SK-N-SH (cell line): Measurements from ENCODE around the gene CST9L. TPM values are rescaled to one million over a fixed set of nuclear protein-coding genes. Genes with fewer than 3 reads are reported as not detected.

Experiments
- CTCF ChIA-PET: fragments of 300-600, 350-600 bp; formaldehyde crosslinking; extraction: SDS; loops from one replicate; lab custom pipeline; 2021; lab: Yijun Ruan, JAX
- POLR2A ChIA-PET: fragments of 350-600 bp; sonication (Branson Sonifier 250); formaldehyde crosslinking; extraction: SDS; loops from one replicate; lab custom pipeline; 2020; ENCODE audit warnings: antibody characterized with exemption, inconsistent platforms; lab: Yijun Ruan, JAX
- DNase-seq: peaks from one replicate; pipeline ENCODE4 v3.0.0; 2012
- H2AFZ ChIP-seq: fragments of 200-600 bp; sonication (generic); 2 replicates; pipeline ENCODE4 v1.8.1; 2016; ENCODE audit warnings: antibody characterized with exemption, mild to moderate bottlenecking, low read depth
- H3F3A ChIP-seq: fragments of 200-600 bp; sonication (generic); replicated peaks from 2 replicates; pipeline ENCODE3; 2016; ENCODE audit warnings: antibody characterized with exemption, mild to moderate bottlenecking; ENCODE audit not compliant: insufficient read depth
- H3K27ac ChIP-seq, 2 experiments: fragments of 200-500 bp in 1 of 2; fragments of 200-600 bp in 1 of 2; sonication (Bioruptor generic) in 1 of 2; sonication (generic), shearing (Covaris generic) in 1 of 2; 2 replicates each; pipeline versions ENCODE4 v1.5.1 to v1.6.1; 2014 to 2016; ENCODE audit warnings: low read depth in 2 of 2, inconsistent platforms in 1 of 2, low read length in 1 of 2, mild to moderate bottlenecking in 1 of 2, mixed read lengths in 1 of 2
- H3K27me3 ChIP-seq: fragments of 200-600 bp; sonication (generic), shearing (Covaris generic); 2 replicates; pipeline ENCODE4 v1.6.1; 2016; ENCODE audit warnings: mixed run types; ENCODE audit not compliant: insufficient read depth
- H3K36me3 ChIP-seq, 2 experiments: fragments of 200-500 bp in 1 of 2; fragments of 200-600 bp in 1 of 2; sonication (Bioruptor generic) in 1 of 2; sonication (generic) in 1 of 2; replicated peaks in 1 of 2; 2 replicates each; pipeline versions ENCODE3 to v1.5.1; 2014 to 2016; ENCODE audit warnings: low read length in 1 of 2, mild to moderate bottlenecking in 1 of 2; ENCODE audit not compliant: insufficient read depth in 2 of 2, control insufficient read depth in 1 of 2
- H3K4me1 ChIP-seq, 2 experiments: fragments of 200-500 bp in 1 of 2; fragments of 200-600 bp in 1 of 2; sonication (Bioruptor generic) in 1 of 2; sonication (generic), shearing (Covaris generic) in 1 of 2; 2 replicates each; pipeline versions ENCODE4 v1.5.1 to v1.6.1; 2014 to 2016; ENCODE audit warnings: low read depth in 1 of 2, low read length in 1 of 2, mixed run types in 1 of 2; ENCODE audit not compliant: insufficient read depth in 2 of 2, control insufficient read depth in 1 of 2
- H3K4me2 ChIP-seq: fragments of 200-600 bp; sonication (generic), shearing (Covaris generic); 2 replicates; pipeline ENCODE4 v1.6.1; 2017; ENCODE audit warnings: mixed run types
- H3K4me3 ChIP-seq, 2 experiments: fragments of 200-500 bp in 1 of 2; fragments of 200-600 bp in 1 of 2; sonication (Bioruptor generic) in 1 of 2; sonication (generic), shearing (Covaris generic) in 1 of 2; 2 replicates each; pipeline versions ENCODE4 v1.5.1 to v1.8.1; 2014 to 2016; ENCODE audit warnings: low read depth in 2 of 2, inconsistent platforms in 1 of 2, low read length in 1 of 2, mild to moderate bottlenecking in 1 of 2, mixed read lengths in 1 of 2, moderate library complexity in 1 of 2
- H3K79me2 ChIP-seq: fragments of 200-600 bp; sonication (generic); 2 replicates; pipeline ENCODE4 v1.8.1; 2017; ENCODE audit warnings: mild to moderate bottlenecking; ENCODE audit not compliant: insufficient read depth
- H3K9ac ChIP-seq: fragments of 200-600 bp; sonication (generic); 2 replicates; pipeline ENCODE4 v1.6.1; 2017; ENCODE audit warnings: mixed run types
- H3K9me2 ChIP-seq: fragments of 200-600 bp; sonication (generic); 2 replicates; pipeline ENCODE4 v1.6.1; 2017; ENCODE audit warnings: mixed run types
- H3K9me3 ChIP-seq: fragments of 200-600 bp; sonication (generic); 2 replicates; pipeline ENCODE4 v1.6.1; 2017; ENCODE audit warnings: mixed run types, mild to moderate bottlenecking, moderate library complexity
- H4K20me1 ChIP-seq: fragments of 200-600 bp; sonication (generic); 2 replicates; pipeline ENCODE4 v1.6.1; 2017; ENCODE audit warnings: mild to moderate bottlenecking, mixed run types; ENCODE audit not compliant: insufficient read depth
- EP300 ChIP-seq, 2 experiments: IDR thresholded peaks; 2 replicates each; pipeline versions ENCODE4 v1.4.0 to v1.6.1; 2012; ENCODE audit warnings: borderline replicate concordance in 1 of 2, low read depth in 1 of 2, low read length in 1 of 2
- EZH2phosphoT487 ChIP-seq: fragments of 200-600 bp; sonication (generic); IDR thresholded peaks from 2 replicates; pipeline ENCODE4 v1.6.1; 2017; ENCODE audit warnings: low read depth, mixed run types, mild to moderate bottlenecking, antibody characterized with exemption, moderate library complexity, borderline replicate concordance
- FOXJ3 ChIP-seq: sonication (generic); formaldehyde crosslinking; IDR thresholded peaks from 2 replicates; pipeline ENCODE4 v1.5.1; 2020; ENCODE audit warnings: mild to moderate bottlenecking, missing genetic modification reagents
- POLR2AphosphoS5 ChIP-seq: IDR thresholded peaks from 2 replicates; pipeline ENCODE4 v1.6.1; 2012; ENCODE audit warnings: low read depth, low read length
- RCOR1 ChIP-seq: fragments of 150-350 bp; IDR thresholded peaks from 2 replicates; pipeline ENCODE4 v1.6.1; 2017; ENCODE audit warnings: antibody characterized with exemption, low read length
- RFX5 ChIP-seq: IDR thresholded peaks from 2 replicates; pipeline ENCODE4 v1.6.1; 2012; ENCODE audit warnings: mild to moderate bottlenecking, improper control_type of control experiment, low read length
- RXRA ChIP-seq: IDR thresholded peaks from 2 replicates; pipeline ENCODE4 v1.4.0; 2012; ENCODE audit warnings: low read depth, mild to moderate bottlenecking, borderline replicate concordance
- SIN3A ChIP-seq: IDR thresholded peaks from 2 replicates; pipeline ENCODE4 v1.6.1; 2012; ENCODE audit warnings: low read depth, mild to moderate bottlenecking, low read length, moderate library complexity, borderline replicate concordance
- WGBS: methylation state at CpG from one replicate; pipeline ENCODE4 v1.1.6; 2017; ENCODE audit warnings: low lambda C conversion rate; 5-methylcytosine and 5-hydroxymethylcytosine counted together
- polyA plus RNA-seq, 3 experiments: library from polyadenylated mRNA; depleted of rRNA; stranded (reverse); fragments of >200 nt; gene quantifications; 2 replicates each; pipeline ENCODE4 v1.2.3, GENCODE V29; 2012
- TF ChIP-seq, protein P1 (sequence below): fragments of 150-350 bp; IDR thresholded peaks from 2 replicates; pipeline ENCODE4 v1.6.1; 2016; ENCODE audit warnings: mild to moderate bottlenecking, low read depth, low read length
- TF ChIP-seq, protein P2 (sequence below): IDR thresholded peaks from 2 replicates; pipeline ENCODE4 v1.4.0; 2012; ENCODE audit warnings: low read depth, borderline replicate concordance

The CST9L gene
- polyA plus RNA-seq, 1 of the 3 experiments (the other 2 are of a cell fraction) = not detected

DNA sequence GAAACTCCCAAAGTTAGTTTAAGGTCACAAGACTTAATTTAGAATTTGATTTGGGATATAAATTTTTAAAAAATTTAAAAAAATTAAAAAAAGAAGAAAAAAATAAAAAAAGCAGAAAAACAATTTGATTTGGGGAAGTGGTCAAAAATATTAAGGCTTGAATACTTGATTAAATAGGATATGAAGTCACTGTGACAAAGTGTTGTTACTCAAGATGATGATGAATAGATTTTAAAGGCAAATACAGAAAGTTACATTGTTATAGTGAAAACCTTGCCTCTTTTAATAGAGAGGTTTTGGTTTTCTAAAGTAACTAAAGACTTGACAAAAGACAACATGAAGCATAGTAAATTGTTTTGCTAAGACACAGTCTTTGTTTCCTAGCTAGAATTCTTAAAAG lies 30.2 kb upstream of the CST9L start:
- ChIA-PET CTCF (interaction anchor here (1.0 to 1.4 kb wide), 3 partner anchors 10 to 157 kb away, joined by 3 to 6 read pairs (median 3); no protein-coding TSS in a partner anchor), POLR2A (no interaction called here)
- no peak for TF ChIP-seq EZH2phosphoT487
- TF ChIP-seq SIN3A = no peak
- no peak for TF ChIP-seq RXRA
- TF ChIP-seq, protein P1, sequence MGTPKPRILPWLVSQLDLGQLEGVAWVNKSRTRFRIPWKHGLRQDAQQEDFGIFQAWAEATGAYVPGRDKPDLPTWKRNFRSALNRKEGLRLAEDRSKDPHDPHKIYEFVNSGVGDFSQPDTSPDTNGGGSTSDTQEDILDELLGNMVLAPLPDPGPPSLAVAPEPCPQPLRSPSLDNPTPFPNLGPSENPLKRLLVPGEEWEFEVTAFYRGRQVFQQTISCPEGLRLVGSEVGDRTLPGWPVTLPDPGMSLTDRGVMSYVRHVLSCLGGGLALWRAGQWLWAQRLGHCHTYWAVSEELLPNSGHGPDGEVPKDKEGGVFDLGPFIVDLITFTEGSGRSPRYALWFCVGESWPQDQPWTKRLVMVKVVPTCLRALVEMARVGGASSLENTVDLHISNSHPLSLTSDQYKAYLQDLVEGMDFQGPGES = no peak
- TF ChIP-seq, protein P2, sequence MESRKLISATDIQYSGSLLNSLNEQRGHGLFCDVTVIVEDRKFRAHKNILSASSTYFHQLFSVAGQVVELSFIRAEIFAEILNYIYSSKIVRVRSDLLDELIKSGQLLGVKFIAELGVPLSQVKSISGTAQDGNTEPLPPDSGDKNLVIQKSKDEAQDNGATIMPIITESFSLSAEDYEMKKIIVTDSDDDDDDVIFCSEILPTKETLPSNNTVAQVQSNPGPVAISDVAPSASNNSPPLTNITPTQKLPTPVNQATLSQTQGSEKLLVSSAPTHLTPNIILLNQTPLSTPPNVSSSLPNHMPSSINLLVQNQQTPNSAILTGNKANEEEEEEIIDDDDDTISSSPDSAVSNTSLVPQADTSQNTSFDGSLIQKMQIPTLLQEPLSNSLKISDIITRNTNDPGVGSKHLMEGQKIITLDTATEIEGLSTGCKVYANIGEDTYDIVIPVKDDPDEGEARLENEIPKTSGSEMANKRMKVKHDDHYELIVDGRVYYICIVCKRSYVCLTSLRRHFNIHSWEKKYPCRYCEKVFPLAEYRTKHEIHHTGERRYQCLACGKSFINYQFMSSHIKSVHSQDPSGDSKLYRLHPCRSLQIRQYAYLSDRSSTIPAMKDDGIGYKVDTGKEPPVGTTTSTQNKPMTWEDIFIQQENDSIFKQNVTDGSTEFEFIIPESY = no peak
- TF ChIP-seq POLR2AphosphoS5 = no peak
- no peak for TF ChIP-seq EP300 (IDR thresholded peaks at IDR 0.05; ENCODE audit: borderline replicate concordance in 1 of 2, low read depth in 1 of 2, low read length in 1 of 2)
- TF ChIP-seq FOXJ3 (CRISPR knock-in tag) = no peak
- DNase-seq = no peak
- Histone ChIP-seq H3K36me3 (no peaks in the 10 kb centered on the region), H3K27ac (no peak overlapping the region), H3K4me1 (no peaks in the 10 kb centered on the region), H3K4me3 (no peak overlapping the region), H2AFZ (no peak overlapping the region), H3K27me3 (peaks cover 15% of the 10 kb centered on the region; the same call in 1 of the 2 replicates), H4K20me1 (no peaks in the 10 kb centered on the region), H3K79me2 (no peaks in the 10 kb centered on the region), H3K9me3 (no peaks in the 10 kb centered on the region), H3K9ac (no peak overlapping the region), H3F3A (no peaks in the 10 kb centered on the region), H3K4me2 (no peak overlapping the region), H3K9me2 (no peaks in the 10 kb centered on the region)

DNA sequence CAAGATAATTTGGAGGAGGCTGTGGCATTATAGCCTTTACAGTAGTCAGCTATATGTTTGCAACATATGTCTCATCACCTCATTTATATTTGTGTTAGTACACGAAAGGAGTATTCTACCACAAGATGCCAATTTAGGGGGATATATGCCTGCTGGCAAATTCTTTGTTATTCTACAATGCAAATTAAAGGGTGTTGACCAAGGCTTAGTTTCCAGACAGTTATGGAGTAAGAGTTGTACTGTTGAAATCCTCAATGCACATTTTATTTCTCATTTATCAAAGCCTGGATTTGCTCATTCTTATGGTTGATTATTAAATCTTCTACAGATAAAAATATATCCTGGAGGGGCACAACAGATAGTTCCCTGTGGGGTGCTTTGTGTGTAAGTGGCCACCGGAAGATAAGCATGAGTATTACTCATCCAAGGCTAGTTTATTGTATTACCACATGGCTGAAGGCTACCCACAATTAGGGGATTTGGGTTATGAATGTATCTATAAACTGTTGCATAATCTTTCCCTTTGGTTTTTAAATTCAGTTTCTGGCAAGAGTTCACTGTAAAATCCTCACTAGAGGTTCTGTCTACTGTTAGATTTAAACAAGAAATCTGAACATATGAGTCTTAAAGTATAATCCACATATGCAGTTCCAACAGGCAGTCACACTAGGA lies 28.4 kb upstream of the CST9L start:
- DNase-seq = no peak
- TF ChIP-seq RFX5 = no peak
- no peak for TF ChIP-seq EP300 (IDR thresholded peaks at IDR 0.05; ENCODE audit: borderline replicate concordance in 1 of 2, low read depth in 1 of 2, low read length in 1 of 2)
- TF ChIP-seq POLR2AphosphoS5 = no peak
- TF ChIP-seq RCOR1 = no peak
- Histone ChIP-seq H3K4me2 (no peak overlapping the region), H3K9me3 (no peaks in the 10 kb centered on the region), H2AFZ (no peak overlapping the region), H3K79me2 (no peaks in the 10 kb centered on the region), H3K9me2 (no peaks in the 10 kb centered on the region), H3K27ac (no peak overlapping the region), H3F3A (no peaks in the 10 kb centered on the region), H4K20me1 (no peaks in the 10 kb centered on the region), H3K4me3 (no peak overlapping the region), H3K36me3 (no peaks in the 10 kb centered on the region), H3K27me3 (no peaks in the 10 kb centered on the region; the same call in 1 of the 2 replicates), H3K9ac (no peak overlapping the region), H3K4me1 (no peaks in the 10 kb centered on the region)
- 0% methylated on average over 2 of the region's 2 CpGs for WGBS
- ChIA-PET POLR2A (no interaction called here), CTCF (no interaction called here)
